ENCODE measurements around the gene NCK2. TPM values are rescaled to one million over a fixed set of nuclear protein-coding genes. Genes with fewer than 3 reads are reported as not detected.

NCK2 gene
- total RNA-seq, 4 donors from 2014 or later = 55.4 to 90.5 (median 62.5) TPM

GRCh38 chr2:105839793-105840192, 95.1 kb downstream of the NCK2 start:
- intact Hi-C loops (cut with DNase I) = no loop called here
- peaks cover 0 to 48% (median 23%) of the 10 kb centered on the region in 3 donors for H3K4me1 ChIP-seq
- no peak overlapping the region for H3K4me3 ChIP-seq
- no peak for DNase-seq
- H3K9me3 ChIP-seq = peaks cover 0 to 11% (median 0%) of the 10 kb centered on the region in 3 donors
- TF ChIP-seq CTCF (IDR thresholded peaks at IDR 0.05) = no peak
- TF ChIP-seq POLR2A (IDR thresholded peaks at IDR 0.05) = no peak
- no peak overlapping the region for H3K27ac ChIP-seq
- 59 to 62% methylated on average over 4 of the region's 4 CpGs for WGBS, 2 donors
- H3K36me3 ChIP-seq = no peaks in the 10 kb centered on the region
- no peaks in the 10 kb centered on the region for H3K27me3 ChIP-seq

DNA sequence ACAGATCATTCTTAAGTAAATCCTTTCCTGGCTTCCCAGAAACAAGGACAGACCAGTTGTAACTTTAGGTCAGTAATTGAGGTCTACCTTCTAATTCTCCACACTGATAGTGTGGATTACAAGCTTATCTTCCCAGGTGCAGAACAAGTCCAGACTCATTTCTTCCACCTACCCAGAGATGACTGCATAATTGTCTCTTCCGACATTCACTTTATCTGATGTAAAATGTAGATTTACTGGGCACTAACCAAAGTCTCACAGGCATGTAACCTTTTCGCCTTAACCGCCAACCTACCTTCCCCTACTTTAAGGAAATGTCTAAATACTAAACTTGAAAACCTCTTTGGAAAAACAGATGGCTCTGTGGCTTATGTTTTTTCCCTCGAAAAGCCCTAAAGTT, 96.2 kb downstream of the NCK2 start:
- Histone ChIP-seq H3K27ac (no peak overlapping the region), H3K4me1 (peaks cover 0 to 48% (median 23%) of the 10 kb centered on the region in 3 donors), H3K27me3 (no peaks in the 10 kb centered on the region), H3K4me3 (no peak overlapping the region), H3K9me3 (no peaks in the 10 kb centered on the region), H3K36me3 (no peaks in the 10 kb centered on the region)
- DNase-seq = no peak
- 65 to 80% methylated on average over 4 of the region's 4 CpGs for WGBS, 2 donors
- intact Hi-C loops (cut with DNase I) = no loop called here
- TF ChIP-seq POLR2A (IDR thresholded peaks at IDR 0.05) (no peak), CTCF (IDR thresholded peaks at IDR 0.05) (no peak)

GRCh38 chr2:105841551-105841950, 96.8 kb downstream of the NCK2 start:
- TF ChIP-seq CTCF (IDR thresholded peaks at IDR 0.05) = no peak
- no peak for TF ChIP-seq POLR2A (IDR thresholded peaks at IDR 0.05)
- peaks cover 0 to 46% (median 23%) of the 10 kb centered on the region in 3 donors for H3K4me1 ChIP-seq
- no peaks in the 10 kb centered on the region for H3K27me3 ChIP-seq
- no peaks in the 10 kb centered on the region for H3K36me3 ChIP-seq
- intact Hi-C loops (cut with DNase I) = no loop called here
- no peak overlapping the region for H3K4me3 ChIP-seq
- no peaks in the 10 kb centered on the region for H3K9me3 ChIP-seq
- 51 to 61% methylated on average over 2 of the region's 2 CpGs for WGBS, 2 donors
- DNase-seq = no peak
- H3K27ac ChIP-seq = no peak overlapping the region

DNA sequence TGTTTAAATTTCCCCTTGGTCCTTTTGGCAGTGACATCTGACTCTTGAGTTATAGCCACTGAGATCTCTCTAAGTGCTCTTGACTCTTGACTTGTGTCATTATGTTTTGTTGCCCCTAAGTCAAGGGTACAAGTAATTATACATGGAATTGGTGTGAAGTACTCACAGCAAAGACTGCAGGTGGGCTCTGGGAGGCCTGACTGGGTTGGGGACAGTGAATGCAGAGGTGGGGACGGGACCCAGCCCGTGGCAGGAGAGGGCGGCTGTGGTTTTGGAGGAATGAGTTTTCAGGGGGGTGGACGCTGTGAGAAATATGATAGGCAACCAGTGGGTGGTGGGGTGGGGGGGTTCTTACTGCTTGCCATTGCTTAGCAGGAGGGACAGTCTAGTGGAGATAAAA, 97.8 kb downstream of the NCK2 start:
- 86 to 97% methylated on average over 4 of the region's 4 CpGs for WGBS, 2 donors
- Histone ChIP-seq H3K27me3 (no peaks in the 10 kb centered on the region), H3K27ac (no peak overlapping the region), H3K36me3 (no peaks in the 10 kb centered on the region), H3K9me3 (no peaks in the 10 kb centered on the region), H3K4me3 (no peak overlapping the region), H3K4me1 (peaks cover 0 to 41% (median 23%) of the 10 kb centered on the region in 3 donors)
- intact Hi-C loops (cut with DNase I) = no loop called here
- DNase-seq = no peak
- TF ChIP-seq CTCF (IDR thresholded peaks at IDR 0.05) (no peak), POLR2A (IDR thresholded peaks at IDR 0.05) (no peak)

GRCh38 chr2:105843476-105844374, 99.0 kb downstream of the NCK2 start:
- no peak for DNase-seq
- H3K4me3 ChIP-seq = no peak overlapping the region
- H3K27ac ChIP-seq = no peak overlapping the region
- peaks cover 0 to 5% (median 0%) of the 10 kb centered on the region in 3 donors for H3K36me3 ChIP-seq
- H3K9me3 ChIP-seq = no peaks in the 10 kb centered on the region
- H3K27me3 ChIP-seq = no peaks in the 10 kb centered on the region
- TF ChIP-seq POLR2A (IDR thresholded peaks at IDR 0.05) (no peak), CTCF (IDR thresholded peaks at IDR 0.05) (no peak)
- peaks cover 0 to 35% (median 23%) of the 10 kb centered on the region in 3 donors for H3K4me1 ChIP-seq
- intact Hi-C loops (cut with DNase I) = no loop called here
- whole genome bisulfite sequencing, 2 donors = 79 to 82% methylated on average over 12 of the region's 12 CpGs

All from esophagus squamous epithelium (tissue), 5 donors.